Heart right ventricle (tissue), 16 donors: ENCODE results near the gene DNAH14. TPM values are rescaled to one million over a fixed set of nuclear protein-coding genes. Genes with fewer than 3 reads are reported as not detected.

Source experiments
- ATAC-seq, 8 donors: fragments of 200-7000 bp; cut with Tn5 transposase; one replicate each; pipeline ENCODE4 v1.9.1; 2020; ENCODE audit warnings: mild to moderate bottlenecking in 8 of 8, moderate library complexity in 8 of 8, moderate number of reproducible peaks in 1 of 8
- DNase-seq, 2 donors: peaks; one replicate each; pipeline ENCODE4 v3.0.0-alpha.2; 2020
- H3K27ac ChIP-seq, 10 donors: fragments of 200-600 bp; sonication (generic) in 2 of 10; one replicate each; pipeline versions ENCODE4 v1.5.0 to v1.8.0; 2020 to 2022; ENCODE audit warnings: mild to moderate bottlenecking in 3 of 10
- H3K27me3 ChIP-seq, 7 donors: fragments of 200-600 bp; one replicate each; pipeline ENCODE4 v1.8.0; 2021 to 2022; ENCODE audit warnings: mild to moderate bottlenecking in 2 of 7
- H3K36me3 ChIP-seq, 9 donors: fragments of 200-600 bp; sonication (generic) in 1 of 9; one replicate each; pipeline versions ENCODE4 v1.5.0 to v1.8.0; 2020 to 2022; ENCODE audit warnings: mild to moderate bottlenecking in 2 of 9
- H3K4me1 ChIP-seq, 9 donors: fragments of 200-600 bp; sonication (generic) in 1 of 9; one replicate each; pipeline versions ENCODE4 v1.5.0 to v1.8.0; 2020 to 2022; ENCODE audit warnings: mild to moderate bottlenecking in 4 of 9
- H3K4me3 ChIP-seq, 10 donors: fragments of 200-600 bp; sonication (generic) in 2 of 10; one replicate each; pipeline versions ENCODE4 v1.5.0 to v1.8.0; 2020 to 2022; ENCODE audit warnings: mild to moderate bottlenecking in 7 of 10, moderate library complexity in 2 of 10
- H3K9me3 ChIP-seq, 11 donors: fragments of 200-600 bp in 10 of 11; sonication (generic) in 2 of 11; one replicate each; pipeline versions ENCODE4 v1.5.0 to v1.8.0; 2013 to 2022; ENCODE audit warnings: mild to moderate bottlenecking in 2 of 11, control low read depth in 1 of 11, moderate library complexity in 1 of 11
- WGBS, 2 donors: extraction: QIAGEN DNeasy Blood & Tissue Kit; methylation state at CpG; one replicate each; pipeline ENCODE4 v1.1.7; 2013; ENCODE audit warnings: inconsistent platforms in 1 of 2; 5-methylcytosine and 5-hydroxymethylcytosine counted together
- intact Hi-C, 10 donors: fragments of 100-400 bp; cut with DNase I; formaldehyde crosslinking; loops; one replicate each; pipeline versions ENCODE4 v1.11.1 to v1.14.2; 2022
- polyA plus RNA-seq, 2 donors: library from polyadenylated mRNA; stranded (reverse); fragments of 200-250 nt; gene quantifications; one replicate each; pipeline ENCODE4 v1.2.3, GENCODE V29; 2013
- total RNA-seq, 10 donors: library from RNA; stranded (reverse); fragmentation: NEBNext Ultra II Directional in 3 of 10; extraction: Animal tissue kit (Norgen Biotek cat#: 25700) in 3 of 10; gene quantifications; one replicate each; pipeline versions ENCODE4 v1.2.1 to v1.2.4, GENCODE V29; 2021 to 2023
- TF ChIP-seq, protein P1 (sequence below), 9 donors: fragments of 200-600 bp; sonication (generic) in 2 of 9; IDR thresholded peaks; one replicate each; pipeline versions ENCODE4 v1.5.0 to v1.8.0; 2021 to 2022; ENCODE audit warnings: antibody characterized with exemption in 9 of 9, mild to moderate bottlenecking in 5 of 9, moderate library complexity in 1 of 9
- donor health status: Arrhythmogenic right ventricular cardiomyopathy.
- donor health status: ischemic (EF 13 %, LVEDD 7.1; RV severe dilation, severe dysfunction).
- donor health status: healthy with polysubstance abuse.
- donor health status: DM: no; HTN: yes; CAD: no.
- donor health status: DM: no; HTN: no; CAD: no.
- donor health status: ischemic (EF 25% LVEDD 6.9; RV normal size, moderate dysfunction).
- donor health status: ischemic (EF 25% LVEDD 5.7; RV mildly dilated, moderate dysfunction).
- donor health status: healthy.
- donor health status: DM: yes; HTN: yes; CAD: no.
- donor health status: Ischemic cardiomyopathy.
- donor health status: ischemic (EF 35%, LVEDD 5.7; RV mildly dilated, moderate dysfunction).
- donor health status: nonischemic (EF 11% LVEDD 7.7; RV severe dilation, severe dysfunction).
- donor health status: DM: yes; HTN: yes; CAD: no.
- donor health status: PGD.
- donor health status: ischemic (EF 29% LVEDD 5.4; RV normal size, mild dysfunction).
- donor health status: nonischemic (EF 23%, LVEDD 6.1; RV moderate dilation, normal function).

The DNAH14 gene
- total and polyA plus RNA-seq, 12 donors = 0.12 to 8.0 (median 2.0) TPM

DNA sequence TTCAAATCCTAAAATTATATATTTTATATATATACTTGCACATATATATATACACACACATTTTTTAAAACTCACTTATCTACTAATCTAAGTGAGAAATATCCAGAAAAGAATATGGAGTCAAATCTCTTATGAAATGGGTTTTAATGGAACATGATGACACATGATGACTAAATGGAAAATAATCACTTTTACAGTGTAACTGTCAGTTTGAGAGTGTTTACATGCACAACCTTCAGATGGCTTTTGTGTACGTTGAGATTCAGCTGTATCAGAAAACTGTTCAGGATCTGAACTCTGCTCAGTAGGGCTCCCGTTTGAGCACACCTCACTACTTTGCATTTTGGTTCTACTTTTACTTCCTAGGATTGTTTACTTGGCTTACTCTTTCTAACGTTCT, 189.8 kb downstream of the DNAH14 start:
- Histone ChIP-seq H3K4me3 (no peak overlapping the region), H3K27ac (no peak overlapping the region), H3K36me3 (no peaks in the 10 kb centered on the region), H3K4me1 (no peaks in the 10 kb centered on the region), H3K27me3 (no peaks in the 10 kb centered on the region), H3K9me3 (peaks cover 0 to 7% (median 0%) of the 10 kb centered on the region in 11 donors)
- WGBS, 2 donors = 49 to 53% methylated on average over 3 of the region's 3 CpGs
- no peak for ATAC-seq
- DNase-seq = no peak
- intact Hi-C loops = no loop called here
- TF ChIP-seq, protein P1, sequence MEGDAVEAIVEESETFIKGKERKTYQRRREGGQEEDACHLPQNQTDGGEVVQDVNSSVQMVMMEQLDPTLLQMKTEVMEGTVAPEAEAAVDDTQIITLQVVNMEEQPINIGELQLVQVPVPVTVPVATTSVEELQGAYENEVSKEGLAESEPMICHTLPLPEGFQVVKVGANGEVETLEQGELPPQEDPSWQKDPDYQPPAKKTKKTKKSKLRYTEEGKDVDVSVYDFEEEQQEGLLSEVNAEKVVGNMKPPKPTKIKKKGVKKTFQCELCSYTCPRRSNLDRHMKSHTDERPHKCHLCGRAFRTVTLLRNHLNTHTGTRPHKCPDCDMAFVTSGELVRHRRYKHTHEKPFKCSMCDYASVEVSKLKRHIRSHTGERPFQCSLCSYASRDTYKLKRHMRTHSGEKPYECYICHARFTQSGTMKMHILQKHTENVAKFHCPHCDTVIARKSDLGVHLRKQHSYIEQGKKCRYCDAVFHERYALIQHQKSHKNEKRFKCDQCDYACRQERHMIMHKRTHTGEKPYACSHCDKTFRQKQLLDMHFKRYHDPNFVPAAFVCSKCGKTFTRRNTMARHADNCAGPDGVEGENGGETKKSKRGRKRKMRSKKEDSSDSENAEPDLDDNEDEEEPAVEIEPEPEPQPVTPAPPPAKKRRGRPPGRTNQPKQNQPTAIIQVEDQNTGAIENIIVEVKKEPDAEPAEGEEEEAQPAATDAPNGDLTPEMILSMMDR (IDR thresholded peaks at IDR 0.05) = no peak

DNA sequence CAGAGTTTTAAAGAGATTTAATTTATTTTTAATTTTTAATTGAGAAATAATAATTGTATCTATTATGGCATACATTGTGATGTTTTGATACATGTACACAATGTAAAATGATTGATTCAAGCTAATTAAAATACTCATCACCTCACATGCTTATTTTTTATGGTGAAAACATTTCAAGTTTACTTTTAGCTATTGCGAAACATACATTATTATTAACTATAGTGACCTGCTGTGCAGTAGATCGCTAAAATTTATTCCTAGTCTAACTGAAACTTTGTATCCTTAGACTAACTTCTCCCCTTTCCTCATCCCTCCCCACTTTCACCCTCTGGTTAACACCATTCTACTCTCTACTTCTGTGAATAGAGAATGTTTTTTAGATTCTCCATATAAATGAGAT, 191.6 kb downstream of the DNAH14 start:
- H3K9me3 ChIP-seq = peaks cover 0 to 20% (median 0%) of the 10 kb centered on the region in 11 donors
- intact Hi-C loops = no loop called here
- no peak for DNase-seq
- TF ChIP-seq, protein P1 (IDR thresholded peaks at IDR 0.05) = no peak
- H3K27me3 ChIP-seq = no peaks in the 10 kb centered on the region
- no peak overlapping the region for H3K4me3 ChIP-seq
- no peaks in the 10 kb centered on the region for H3K36me3 ChIP-seq
- ATAC-seq = no peak
- H3K27ac ChIP-seq = no peak overlapping the region
- 94 to 95% methylated on average over 2 of the region's 2 CpGs for WGBS, 2 donors
- no peaks in the 10 kb centered on the region for H3K4me1 ChIP-seq

DNA sequence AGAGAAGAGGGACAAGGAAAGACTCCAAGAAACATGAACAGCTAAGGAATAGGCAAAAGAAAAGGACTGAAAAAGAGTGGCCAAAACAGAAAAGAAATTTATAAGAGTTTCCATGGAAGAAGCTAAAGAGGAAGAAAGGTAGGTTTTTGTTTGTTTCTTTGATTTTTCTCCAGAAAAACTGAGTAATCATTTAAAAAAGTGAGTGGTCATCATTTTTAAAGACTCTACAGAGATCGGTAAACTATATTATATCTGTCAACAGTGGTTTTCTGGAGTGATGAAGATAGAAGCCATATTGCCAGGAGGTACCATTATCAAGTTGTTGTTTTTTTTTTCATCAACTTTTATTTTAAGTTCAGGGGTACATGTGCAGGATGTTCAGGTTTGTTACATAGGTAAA, 202.4 kb downstream of the DNAH14 start:
- H3K4me1 ChIP-seq = no peaks in the 10 kb centered on the region
- TF ChIP-seq, protein P1 (IDR thresholded peaks at IDR 0.05) = no peak
- WGBS, 2 donors = 92 to 93% methylated on average over 1 of the region's 1 CpG
- ATAC-seq (no peak), DNase-seq (no peak)
- no peaks in the 10 kb centered on the region for H3K36me3 ChIP-seq
- H3K27me3 ChIP-seq = no peaks in the 10 kb centered on the region
- H3K9me3 ChIP-seq = peaks cover 0 to 35% (median 9%) of the 10 kb centered on the region in 11 donors
- H3K27ac ChIP-seq = no peak overlapping the region
- intact Hi-C loops = no loop called here
- no peak overlapping the region for H3K4me3 ChIP-seq

DNA sequence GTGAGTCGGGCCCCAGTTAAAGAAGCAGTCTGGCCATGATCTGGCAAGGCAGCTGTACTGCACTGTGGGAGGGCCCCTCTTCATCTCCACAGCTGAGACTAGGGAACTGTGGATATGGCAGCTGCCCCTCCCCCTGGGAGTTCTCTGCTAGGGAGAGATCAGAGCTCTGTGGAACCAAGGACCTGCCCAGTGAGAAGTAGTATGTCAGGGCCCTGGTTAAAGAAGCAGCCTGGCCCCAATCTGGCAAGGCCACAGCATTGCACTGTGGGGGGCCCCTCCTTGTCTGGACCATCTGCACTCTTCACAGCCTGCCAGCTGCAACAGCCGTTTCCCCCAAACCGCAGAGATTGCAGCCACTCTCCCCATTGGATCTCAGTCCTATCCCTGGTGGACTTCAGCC, 208.5 kb downstream of the DNAH14 start:
- Histone ChIP-seq H3K27ac (no peak overlapping the region), H3K27me3 (no peaks in the 10 kb centered on the region), H3K9me3 (peaks cover 0 to 29% (median 9%) of the 10 kb centered on the region in 11 donors), H3K36me3 (no peaks in the 10 kb centered on the region), H3K4me3 (no peak overlapping the region), H3K4me1 (no peaks in the 10 kb centered on the region)
- TF ChIP-seq, protein P1 (IDR thresholded peaks at IDR 0.05) = no peak
- DNase-seq (no peak), ATAC-seq (no peak)
- WGBS, 2 donors = 64 to 67% methylated on average over 3 of the region's 3 CpGs
- intact Hi-C loops = no loop called here
